ENCODE measurements around the gene TECPR1. TPM values are rescaled to one million over a fixed set of nuclear protein-coding genes. Genes with fewer than 3 reads are reported as not detected.
A peak's percentile ranks its signal among the peaks of the same experiment; 100 is the strongest.

TECPR1 gene
- total RNA-seq, 1 experiment from 2014 or later: 13.9 TPM

- no CpG with 5 or more reads among the region's 20 CpGs for WGBS (ENCODE audit: extremely low coverage, insufficient read length, low lambda C conversion rate)
- Histone ChIP-seq H4K91ac (ENCODE audit: insufficient read length, low read depth, low read length) (no peak overlapping the region), H3K27me3 (ENCODE audit: insufficient read depth, low read length) (no peaks in the 10 kb centered on the region), H3K27ac (ENCODE audit: insufficient read length, low read depth, low read length) (no peak overlapping the region), H4K5ac (ENCODE audit: insufficient read length, low read depth, low read length) (no peak overlapping the region), H2BK15ac (ENCODE audit: low read depth, low read length) (no peak overlapping the region), H2BK5ac (ENCODE audit: insufficient read length, low read length) (no peak overlapping the region), H2AK5ac (ENCODE audit: insufficient read length, low read length) (no peak overlapping the region), H3K4me1 (ENCODE audit: insufficient read depth, low read length) (no peaks in the 10 kb centered on the region; the same call in 1 of the 2 replicates), H4K20me1 (ENCODE audit: control insufficient read depth, insufficient read depth, insufficient read length) (no peaks in the 10 kb centered on the region), H3K18ac (ENCODE audit: insufficient read length, low read depth, low read length) (no peak overlapping the region), H3K9me3 (ENCODE audit: control insufficient read depth, low read depth, low read length) (no peaks in the 10 kb centered on the region), H3K14ac (ENCODE audit: insufficient read depth, low read length) (no peak overlapping the region; the same call in 1 of the 2 replicates), H2BK12ac (ENCODE audit: insufficient read length, low read depth, low read length) (no peak overlapping the region), H2BK120ac (ENCODE audit: low read depth, low read length, poor library complexity, severe bottlenecking) (no peak overlapping the region), H3K79me1 (ENCODE audit: insufficient read depth, low read depth, low read length, poor library complexity, severe bottlenecking) (peaks cover 6% of the 10 kb centered on the region), H2BK20ac (ENCODE audit: low read depth, low read length, poor library complexity, severe bottlenecking) (no peak overlapping the region), H3K23ac (ENCODE audit: insufficient read length, low read depth, low read length) (no peak overlapping the region), H3K23me2 (ENCODE audit: insufficient read length, low read depth, low read length, poor library complexity, severe bottlenecking) (peaks cover 11% of the 10 kb centered on the region), H3K4me2 (ENCODE audit: insufficient read depth, insufficient read length, low read length) (no peak overlapping the region), H4K8ac (replicated peaks; ENCODE audit: insufficient read length, low read depth, low read length) (no peak overlapping the region), H3T11ph (ENCODE audit: low read length) (no peak overlapping the region), H2AFZ (ENCODE audit: low read length) (no peak overlapping the region), H3K9ac (ENCODE audit: extremely low read depth, insufficient read length, low read length) (no peak overlapping the region), H3K56ac (ENCODE audit: insufficient read length, low read depth, low read length) (no peak overlapping the region), H3K79me2 (ENCODE audit: insufficient read depth, low read length) (peaks cover 2% of the 10 kb centered on the region; the same call in 1 of the 2 replicates), H3K4ac (ENCODE audit: low read depth, low read length) (no peak overlapping the region)
- DNase-seq: peak; percentile 43
- H3K27ac Mint-ChIP-seq: peak overlapping the region in 1 of 3 experiments; percentile 96; a peak in 2 of 7 replicates
- H3K4me3 Mint-ChIP-seq: peak overlapping the region in 1 of 2 experiments; percentile 17; a peak in 2 of 5 replicates
- TF ChIP-seq, protein P1, sequence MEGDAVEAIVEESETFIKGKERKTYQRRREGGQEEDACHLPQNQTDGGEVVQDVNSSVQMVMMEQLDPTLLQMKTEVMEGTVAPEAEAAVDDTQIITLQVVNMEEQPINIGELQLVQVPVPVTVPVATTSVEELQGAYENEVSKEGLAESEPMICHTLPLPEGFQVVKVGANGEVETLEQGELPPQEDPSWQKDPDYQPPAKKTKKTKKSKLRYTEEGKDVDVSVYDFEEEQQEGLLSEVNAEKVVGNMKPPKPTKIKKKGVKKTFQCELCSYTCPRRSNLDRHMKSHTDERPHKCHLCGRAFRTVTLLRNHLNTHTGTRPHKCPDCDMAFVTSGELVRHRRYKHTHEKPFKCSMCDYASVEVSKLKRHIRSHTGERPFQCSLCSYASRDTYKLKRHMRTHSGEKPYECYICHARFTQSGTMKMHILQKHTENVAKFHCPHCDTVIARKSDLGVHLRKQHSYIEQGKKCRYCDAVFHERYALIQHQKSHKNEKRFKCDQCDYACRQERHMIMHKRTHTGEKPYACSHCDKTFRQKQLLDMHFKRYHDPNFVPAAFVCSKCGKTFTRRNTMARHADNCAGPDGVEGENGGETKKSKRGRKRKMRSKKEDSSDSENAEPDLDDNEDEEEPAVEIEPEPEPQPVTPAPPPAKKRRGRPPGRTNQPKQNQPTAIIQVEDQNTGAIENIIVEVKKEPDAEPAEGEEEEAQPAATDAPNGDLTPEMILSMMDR (conservative IDR thresholded peaks at IDR 0.05): no peak
- no peaks in the 10 kb centered on the region; the same call in 1 of the 2 replicates for H3K27me3 Mint-ChIP-seq (ENCODE audit: low read depth)
- H3K9me3 Mint-ChIP-seq: no peaks in the 10 kb centered on the region
- peaks cover 6 to 18% (median 17%) of the 10 kb centered on the region in 3 experiments for H3K36me3 Mint-ChIP-seq (ENCODE audit: insufficient read depth in 1 of 3, low read depth in 3 of 3)
- H3K4me1 Mint-ChIP-seq: peaks cover 30 to 37% of the 10 kb centered on the region in 2 experiments
Observed at GRCh38 chr7:98284335-98285036, 32.5 kb upstream of the TECPR1 start.
